Activated B cell treated with CpG ODN at 0.5 μM for 24 hours (primary cell): Measurements from ENCODE around the gene KLC3. TPM values are rescaled to one million over a fixed set of nuclear protein-coding genes. Genes with fewer than 3 reads are reported as not detected.

Source experiments
- ATAC-seq: fragments of 200-7000 bp; cut with Tn5 transposase; one replicate; pipeline ENCODE4 v1.10.0; 2021; ENCODE audit warnings: low read depth, mild to moderate bottlenecking, moderate library complexity
- CTCF ChIA-PET: fragments of 350-600 bp; sonication (Branson Sonifier 250); formaldehyde crosslinking; loops from one replicate; lab custom pipeline; 2021; ENCODE audit warnings: antibody characterized with exemption; lab: Charles Lee
- POLR2A ChIA-PET: fragments of 350-600 bp; sonication (Branson Sonifier 250); formaldehyde crosslinking; loops from one replicate; lab custom pipeline; 2021; ENCODE audit warnings: antibody characterized with exemption; lab: Charles Lee
- DNase-seq: peaks from one replicate; pipeline ENCODE4 v3.0.0; 2022
- H3K27ac Mint-ChIP-seq: one replicate; pipeline ENCODE4 v1.8.0; 2020; ENCODE audit warnings: mixed read lengths
- H3K27me3 Mint-ChIP-seq: one replicate; pipeline ENCODE4 v1.8.0; 2021; ENCODE audit warnings: mixed read lengths
- H3K36me3 Mint-ChIP-seq: one replicate; pipeline ENCODE4 v1.8.0; 2021; ENCODE audit warnings: low read depth, mixed read lengths
- H3K4me1 Mint-ChIP-seq: one replicate; pipeline ENCODE4 v1.8.0; 2021; ENCODE audit warnings: mixed read lengths
- H3K4me3 Mint-ChIP-seq: one replicate; pipeline ENCODE4 v1.8.0; 2020; ENCODE audit warnings: mild to moderate bottlenecking, mixed read lengths
- H3K9me3 Mint-ChIP-seq: one replicate; pipeline ENCODE4 v1.8.0; 2020; ENCODE audit warnings: mixed read lengths
- CTCF ChIP-seq: fragments of 200-600 bp; IDR thresholded peaks from one replicate; pipeline ENCODE4 v1.8.0; 2022; ENCODE audit warnings: antibody characterized with exemption, mild to moderate bottlenecking
- intact Hi-C: fragments of 100-400 bp; cut with micrococcal nuclease; formaldehyde crosslinking; loops from one replicate; pipeline ENCODE4 v1.15.1; 2024
- total RNA-seq: library from RNA; stranded (reverse); gene quantifications from 2 replicates; pipeline ENCODE4 v1.2.3, GENCODE V29; 2022

The KLC3 gene
- total RNA-seq, 1 donor from 2014 or later, result not detected

GRCh38 chr19:45352914-45353796 is 12.6 kb downstream of the KLC3 start:
- Mint-ChIP-seq H3K9me3 (no peaks in the 10 kb centered on the region), H3K4me1 (no peaks in the 10 kb centered on the region), H3K27me3 (no peaks in the 10 kb centered on the region), H3K36me3 (peaks cover 44% of the 10 kb centered on the region), H3K4me3 (no peak overlapping the region), H3K27ac (no peak overlapping the region)
- no peak for ATAC-seq
- TF ChIP-seq CTCF, result no peak
- DNase-seq, result no peak
- intact Hi-C loops, result no loop called here
- CTCF ChIA-PET, result no interaction called here
- POLR2A ChIA-PET, result no interaction called here

GRCh38 chr19:45354241-45354842 is 13.8 kb downstream of the KLC3 start:
- H3K27ac Mint-ChIP-seq, result no peak overlapping the region

GRCh38 chr19:45355402-45355801 is 14.9 kb downstream of the KLC3 start:
- ChIA-PET CTCF (no interaction called here), POLR2A (no interaction called here)
- intact Hi-C loops, result no loop called here
- Mint-ChIP-seq H3K36me3 (peaks cover 53% of the 10 kb centered on the region), H3K4me1 (no peaks in the 10 kb centered on the region), H3K4me3 (no peak overlapping the region), H3K9me3 (no peaks in the 10 kb centered on the region), H3K27me3 (no peaks in the 10 kb centered on the region), H3K27ac (no peak overlapping the region)
- DNase-seq, result no peak
- TF ChIP-seq CTCF, result no peak
- no peak for ATAC-seq

More at GRCh38 chr19:45354241-45354842, 13.8 kb downstream of the KLC3 start:
- ChIA-PET CTCF (no interaction called here), POLR2A (no interaction called here)
- no peak overlapping the region for H3K4me3 Mint-ChIP-seq
- H3K4me1 Mint-ChIP-seq, result no peaks in the 10 kb centered on the region
- no peak for ATAC-seq
- TF ChIP-seq CTCF, result no peak
- intact Hi-C loops, result no loop called here
- H3K9me3 Mint-ChIP-seq, result no peaks in the 10 kb centered on the region
- DNase-seq, result no peak
- H3K27me3 Mint-ChIP-seq, result no peaks in the 10 kb centered on the region
- peaks cover 50% of the 10 kb centered on the region for H3K36me3 Mint-ChIP-seq

- intact Hi-C loops, result no loop called here
- TF ChIP-seq CTCF, result no peak
- Mint-ChIP-seq H3K4me1 (no peaks in the 10 kb centered on the region), H3K27me3 (no peaks in the 10 kb centered on the region), H3K36me3 (peaks cover 52% of the 10 kb centered on the region), H3K4me3 (no peak overlapping the region), H3K27ac (no peak overlapping the region), H3K9me3 (no peaks in the 10 kb centered on the region)
- no peak for DNase-seq
- ChIA-PET CTCF (no interaction called here), POLR2A (no interaction called here)
- ATAC-seq, result no peak
Observed at GRCh38 chr19:45355910-45356309, 15.4 kb downstream of the KLC3 start.

GRCh38 chr19:45356760-45357444 is 16.4 kb downstream of the KLC3 start:
- Mint-ChIP-seq H3K9me3 (no peaks in the 10 kb centered on the region), H3K36me3 (peaks cover 59% of the 10 kb centered on the region), H3K27me3 (no peaks in the 10 kb centered on the region), H3K27ac (no peak overlapping the region), H3K4me1 (no peaks in the 10 kb centered on the region), H3K4me3 (no peak overlapping the region)
- TF ChIP-seq CTCF, result no peak
- intact Hi-C loops, result no loop called here
- ChIA-PET CTCF (no interaction called here), POLR2A (no interaction called here)
- DNase-seq, result no peak
- no peak for ATAC-seq
